Fibroblast of skin of abdomen (primary cell): Measurements from ENCODE around the gene CALHM5. TPM values are rescaled to one million over a fixed set of nuclear protein-coding genes. Genes with fewer than 3 reads are reported as not detected.
"Not testable (repeated sequence)": the region's sequence is repeated elsewhere in the genome, so short reads cannot be mapped to it uniquely, and the experiment has no call there.

Experiments
- DNase-seq: peaks from one replicate; pipeline ENCODE4 v3.0.0-alpha.2; 2013
- polyA plus RNA-seq, 2 experiments: library from polyadenylated mRNA; unstranded; fragments of 120-200 nt; gene quantifications; one replicate each; pipeline ENCODE4 v1.2.1, GENCODE V29; 2013; ENCODE audit not compliant: insufficient read length in 2 of 2

Gene CALHM5, protein sequence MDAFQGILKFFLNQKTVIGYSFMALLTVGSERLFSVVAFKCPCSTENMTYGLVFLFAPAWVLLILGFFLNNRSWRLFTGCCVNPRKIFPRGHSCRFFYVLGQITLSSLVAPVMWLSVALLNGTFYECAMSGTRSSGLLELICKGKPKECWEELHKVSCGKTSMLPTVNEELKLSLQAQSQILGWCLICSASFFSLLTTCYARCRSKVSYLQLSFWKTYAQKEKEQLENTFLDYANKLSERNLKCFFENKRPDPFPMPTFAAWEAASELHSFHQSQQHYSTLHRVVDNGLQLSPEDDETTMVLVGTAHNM
- 3.6 TPM for polyA plus RNA-seq (2013, experiment 1 of 2; ENCODE audit: insufficient read length)
- 3.6 TPM for polyA plus RNA-seq (2013, experiment 2 of 2; ENCODE audit: insufficient read length)

DNA sequence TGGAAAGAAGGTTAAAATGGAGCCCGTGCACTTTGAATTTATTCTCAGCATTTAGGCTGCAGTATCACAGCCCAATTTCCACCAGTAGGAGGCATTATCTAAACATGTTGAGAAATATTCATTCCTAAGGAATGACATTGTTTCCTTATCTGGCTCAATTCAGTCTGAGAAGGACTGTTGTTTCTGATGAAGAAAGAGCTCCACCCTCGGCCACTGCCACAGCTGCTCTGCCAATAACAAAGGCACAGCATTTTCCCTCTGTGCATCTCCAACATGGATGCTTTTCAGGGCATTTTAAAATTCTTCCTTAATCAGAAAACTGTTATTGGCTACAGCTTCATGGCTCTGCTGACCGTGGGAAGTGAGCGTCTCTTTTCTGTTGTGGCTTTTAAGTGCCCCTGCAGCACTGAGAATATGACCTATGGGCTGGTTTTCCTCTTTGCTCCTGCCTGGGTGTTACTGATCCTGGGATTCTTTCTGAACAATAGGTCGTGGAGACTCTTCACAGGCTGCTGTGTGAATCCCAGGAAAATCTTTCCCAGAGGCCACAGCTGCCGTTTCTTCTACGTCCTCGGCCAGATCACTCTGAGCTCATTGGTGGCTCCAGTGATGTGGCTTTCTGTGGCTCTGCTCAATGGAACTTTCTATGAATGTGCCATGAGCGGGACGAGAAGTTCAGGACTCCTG lies at the start of gene CALHM5:
CALHM5 (plus strand) TSS at position 216 of the 687 bp plus-strand sequence; CDS start at position 274, 58 bp downstream.
- DNase-seq, result peak; percentile 84

DNA sequence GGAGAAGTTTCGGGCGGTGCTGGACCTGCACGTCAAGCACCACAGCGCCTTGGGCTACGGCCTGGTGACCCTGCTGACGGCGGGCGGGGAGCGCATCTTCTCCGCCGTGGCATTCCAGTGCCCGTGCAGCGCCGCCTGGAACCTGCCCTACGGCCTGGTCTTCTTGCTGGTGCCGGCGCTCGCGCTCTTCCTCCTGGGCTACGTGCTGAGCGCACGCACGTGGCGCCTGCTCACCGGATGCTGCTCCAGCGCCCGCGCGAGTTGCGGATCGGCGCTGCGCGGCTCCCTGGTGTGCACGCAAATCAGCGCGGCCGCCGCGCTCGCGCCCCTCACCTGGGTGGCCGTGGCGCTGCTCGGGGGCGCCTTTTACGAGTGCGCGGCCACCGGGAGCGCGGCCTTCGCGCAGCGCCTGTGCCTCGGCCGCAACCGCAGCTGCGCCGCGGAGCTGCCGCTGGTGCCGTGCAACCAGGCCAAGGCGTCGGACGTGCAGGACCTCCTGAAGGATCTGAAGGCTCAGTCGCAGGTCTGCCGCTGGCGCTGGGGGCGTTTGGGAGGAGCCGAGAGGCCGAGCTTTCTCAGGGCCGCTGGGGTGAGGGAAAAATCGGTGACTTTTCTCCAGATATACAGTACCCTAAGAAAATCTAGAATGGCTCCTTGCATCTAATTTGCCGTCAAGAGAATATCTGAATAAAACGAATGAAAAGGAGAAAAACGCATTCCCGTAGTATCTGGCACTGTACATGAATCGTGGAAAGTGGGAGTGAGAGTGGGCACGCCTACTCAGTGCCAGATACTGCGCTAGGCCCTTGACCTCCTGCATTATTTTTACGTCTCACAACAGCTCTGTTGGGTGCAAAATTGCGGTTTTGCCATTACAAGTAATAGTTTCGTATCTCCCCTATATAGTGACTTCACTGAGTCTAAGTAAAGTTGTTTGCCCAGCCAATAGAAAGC lies 49.2 kb upstream of the CALHM5 start:
- DNase-seq, result peak; percentile 70

DNA sequence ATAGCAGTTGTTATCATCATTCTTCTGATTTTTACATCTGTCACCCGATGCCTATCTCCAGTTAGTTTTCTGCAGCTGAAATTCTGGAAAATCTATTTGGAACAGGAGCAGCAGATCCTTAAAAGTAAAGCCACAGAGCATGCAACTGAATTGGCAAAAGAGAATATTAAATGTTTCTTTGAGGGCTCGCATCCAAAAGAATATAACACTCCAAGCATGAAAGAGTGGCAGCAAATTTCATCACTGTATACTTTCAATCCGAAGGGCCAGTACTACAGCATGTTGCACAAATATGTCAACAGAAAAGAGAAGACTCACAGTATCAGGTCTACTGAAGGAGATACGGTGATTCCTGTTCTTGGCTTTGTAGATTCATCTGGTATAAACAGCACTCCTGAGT lies 48.1 kb upstream of the CALHM5 start:
- DNase-seq, result no peak

DNA sequence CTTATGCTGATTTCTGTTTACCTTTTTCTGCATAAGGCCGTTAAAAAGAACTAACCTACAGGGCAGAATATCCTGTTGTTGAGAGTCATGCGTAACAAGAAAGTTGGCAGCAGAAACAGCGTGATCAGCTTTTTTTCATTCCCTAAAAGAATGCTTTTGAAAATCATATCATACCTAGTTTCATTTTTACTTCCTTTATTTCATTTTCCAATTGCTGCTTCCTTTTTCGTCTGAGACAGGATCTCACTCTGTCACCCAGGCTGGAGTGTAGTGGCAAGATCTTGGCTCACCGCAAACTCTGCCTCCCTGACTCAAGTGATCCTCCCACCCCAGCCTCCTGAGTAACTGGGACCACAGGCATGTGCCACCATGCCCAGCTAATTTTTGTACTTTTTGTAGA lies 46.2 kb upstream of the CALHM5 start:
- no peak for DNase-seq

DNA sequence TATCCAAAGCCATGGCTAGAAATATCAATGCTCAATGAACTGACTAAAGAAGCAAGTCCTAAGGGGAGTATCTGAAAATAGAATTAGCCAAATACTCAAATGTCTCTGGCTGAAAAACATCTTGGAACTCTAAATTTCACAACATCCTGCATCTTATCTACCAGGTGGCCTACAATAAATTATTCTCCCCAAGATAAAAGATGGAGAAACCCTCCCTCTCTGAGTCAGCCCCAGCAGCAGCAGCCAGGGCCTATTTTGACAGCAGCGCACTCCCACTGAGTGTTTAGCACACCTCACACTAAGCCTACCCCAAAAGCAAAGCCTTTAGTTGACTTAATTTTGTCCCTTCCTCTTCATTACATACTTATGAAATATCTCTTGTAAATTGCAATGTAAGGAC lies 44.3 kb upstream of the CALHM5 start:
- no peak for DNase-seq

DNA sequence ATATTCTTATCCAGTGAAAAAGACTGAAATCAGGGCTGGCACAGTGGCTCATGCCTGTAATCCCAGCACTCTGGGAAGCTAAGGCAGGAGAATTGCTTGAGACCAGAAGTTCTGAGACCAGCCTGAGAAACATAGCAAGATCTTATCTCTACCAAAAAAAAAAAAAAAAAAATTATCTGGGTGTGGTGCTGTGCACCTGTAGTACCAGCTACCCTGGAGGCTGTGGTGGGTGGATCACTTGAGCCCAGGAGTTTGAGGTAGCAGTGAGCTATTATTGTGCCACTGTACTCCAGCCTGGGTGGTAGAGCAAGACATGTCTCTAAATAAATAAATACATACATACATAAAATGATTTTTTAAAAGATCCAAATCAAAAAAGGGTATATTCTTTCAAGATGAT lies 43.9 kb upstream of the CALHM5 start:
- no peak for DNase-seq

DNA sequence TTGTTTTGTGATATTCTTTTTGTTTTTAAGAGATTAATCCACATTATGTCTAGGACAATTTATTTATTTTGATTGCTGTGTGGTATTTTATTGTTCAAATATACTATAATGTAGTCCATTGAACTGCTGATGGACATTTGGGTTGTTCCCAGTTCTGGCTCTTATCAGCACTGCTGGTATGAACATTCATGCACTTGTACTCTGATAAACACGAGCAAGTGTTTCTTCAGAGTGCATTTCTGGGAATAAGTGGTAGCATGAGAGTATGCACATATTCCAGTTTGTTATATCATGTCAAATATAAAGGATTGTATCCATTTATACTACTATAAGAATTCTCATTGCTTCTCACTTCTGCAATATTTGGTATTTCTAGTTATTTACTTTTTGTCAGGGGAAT lies 43.1 kb upstream of the CALHM5 start:
- DNase-seq, result no peak

DNA sequence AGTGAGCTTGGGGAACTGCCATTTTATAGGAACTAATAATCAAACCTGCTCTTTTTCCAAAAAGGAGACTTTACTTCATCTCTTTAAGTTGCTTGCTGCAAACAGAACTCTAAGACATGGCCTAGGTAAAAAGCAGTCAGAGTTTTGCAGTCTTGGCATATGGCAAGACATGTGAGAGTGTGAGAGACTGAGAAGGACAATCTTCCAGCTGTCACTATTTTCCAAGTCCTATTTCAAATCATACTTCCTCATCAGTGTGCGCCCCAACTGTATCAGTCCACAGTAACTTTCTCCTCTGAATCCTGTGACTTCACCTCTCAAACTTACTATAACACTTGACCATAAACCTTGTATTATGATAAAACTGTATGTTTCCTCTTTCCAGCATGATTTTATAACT lies 39.9 kb upstream of the CALHM5 start:
- DNase-seq, result no peak

DNA sequence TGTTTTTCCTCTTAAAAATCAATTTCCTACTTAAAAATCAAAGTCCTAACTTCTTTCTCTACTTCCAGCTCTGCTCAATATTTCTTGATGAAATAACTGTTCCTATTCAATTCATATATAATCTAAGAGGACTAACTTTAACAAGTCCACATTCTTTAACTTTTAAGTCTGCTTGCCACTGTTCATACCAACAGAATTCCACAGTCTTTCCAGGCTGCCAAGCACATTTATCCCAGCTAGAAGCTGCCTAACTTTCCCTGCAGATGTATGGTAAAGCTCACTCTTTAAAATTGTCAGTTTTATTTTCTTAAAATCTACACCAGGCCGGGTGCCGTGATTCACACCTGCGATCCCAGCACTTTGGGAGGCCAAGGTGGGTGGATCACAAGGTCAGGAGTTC lies 38.7 kb upstream of the CALHM5 start:
- peak; percentile 36 for DNase-seq

DNA sequence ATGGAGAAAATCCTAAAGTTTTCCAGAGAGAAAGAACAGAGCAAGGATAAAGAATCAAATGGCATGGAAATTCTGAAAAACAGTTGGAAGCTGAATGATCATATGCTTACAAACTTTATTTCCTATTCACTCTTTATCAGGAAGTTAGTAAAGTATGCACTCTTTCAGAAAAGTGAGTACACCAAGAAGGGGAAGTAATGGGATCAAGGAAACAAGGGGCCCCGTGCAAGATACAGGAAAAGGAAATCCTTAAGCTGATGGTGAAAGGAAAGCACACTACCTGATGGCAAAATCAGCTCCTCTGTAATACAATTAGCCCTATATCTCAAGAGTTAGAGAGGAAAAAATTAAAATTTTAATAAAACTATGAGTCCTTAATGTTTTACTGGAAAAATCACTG lies 36.3 kb upstream of the CALHM5 start:
- DNase-seq, result no peak

DNA sequence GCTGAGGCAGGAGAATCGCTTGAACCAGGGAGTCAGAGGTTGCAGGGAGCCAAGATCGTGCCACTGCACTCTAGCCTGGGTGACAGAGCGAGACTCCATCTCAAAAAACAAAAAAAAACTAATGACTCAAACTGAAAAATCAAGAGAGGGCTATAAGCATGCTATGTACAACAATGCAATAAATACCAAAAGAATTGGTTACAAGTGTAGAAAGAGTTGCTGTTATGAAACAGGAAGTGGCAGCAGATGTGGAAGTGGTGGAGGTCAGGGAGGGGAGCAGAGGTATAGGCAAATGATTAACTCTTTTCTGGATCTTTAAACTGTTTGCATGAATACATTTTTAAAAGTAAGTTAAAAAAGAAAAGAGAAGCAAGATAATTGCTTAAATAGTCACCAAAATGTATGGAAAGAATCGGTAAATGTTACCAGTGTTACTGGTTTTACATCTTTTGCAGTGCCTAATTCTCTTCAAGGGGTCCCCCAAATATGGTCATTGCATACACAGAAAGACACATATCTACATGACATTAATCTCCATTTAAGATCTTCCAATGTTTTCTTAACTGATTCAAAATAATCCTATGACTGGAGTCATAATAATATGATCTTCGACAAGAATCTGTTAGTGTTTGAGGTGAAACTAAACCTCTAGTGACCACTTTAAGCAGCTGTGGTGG lies 35.3 kb upstream of the CALHM5 start:
- DNase-seq, result peak; percentile 30

DNA sequence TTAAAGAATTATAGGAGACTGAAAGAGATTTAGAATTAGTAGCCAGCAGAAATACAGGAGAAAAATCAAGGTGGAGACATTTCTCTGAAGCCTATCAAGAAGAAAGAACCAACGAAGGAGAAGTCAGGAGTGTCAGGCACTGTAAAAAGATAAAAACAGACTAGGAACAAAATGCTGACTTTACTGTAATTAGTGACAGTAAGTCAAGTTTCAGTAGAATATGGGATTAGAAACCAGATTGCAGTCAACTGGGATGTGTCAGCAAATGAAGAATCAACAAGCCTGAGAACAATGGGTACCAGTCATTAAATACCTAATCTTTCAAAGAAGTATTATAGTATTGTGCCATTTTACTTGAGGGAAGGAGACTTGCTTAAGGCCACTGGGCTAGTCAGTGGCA lies 28.7 kb upstream of the CALHM5 start:
- DNase-seq, result no peak

DNA sequence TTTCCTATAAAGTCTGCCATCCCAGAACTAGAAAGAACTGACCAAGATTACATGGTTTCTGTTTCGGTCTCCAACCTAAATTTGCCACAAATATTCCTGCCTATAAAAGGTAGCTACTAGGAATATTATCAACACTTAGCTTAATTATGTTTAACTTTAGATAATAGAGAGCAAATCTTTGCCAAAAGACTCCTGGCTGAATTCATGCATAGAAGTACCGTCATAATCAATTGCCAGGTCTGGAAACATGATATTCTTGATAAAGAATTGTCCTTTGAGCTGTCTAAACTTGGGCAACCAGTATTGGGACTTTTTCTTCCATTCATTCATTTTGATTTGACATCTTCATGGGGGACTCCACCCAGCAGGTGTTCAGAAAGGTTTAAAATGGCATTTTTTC lies 27.8 kb upstream of the CALHM5 start:
- no peak for DNase-seq

DNA sequence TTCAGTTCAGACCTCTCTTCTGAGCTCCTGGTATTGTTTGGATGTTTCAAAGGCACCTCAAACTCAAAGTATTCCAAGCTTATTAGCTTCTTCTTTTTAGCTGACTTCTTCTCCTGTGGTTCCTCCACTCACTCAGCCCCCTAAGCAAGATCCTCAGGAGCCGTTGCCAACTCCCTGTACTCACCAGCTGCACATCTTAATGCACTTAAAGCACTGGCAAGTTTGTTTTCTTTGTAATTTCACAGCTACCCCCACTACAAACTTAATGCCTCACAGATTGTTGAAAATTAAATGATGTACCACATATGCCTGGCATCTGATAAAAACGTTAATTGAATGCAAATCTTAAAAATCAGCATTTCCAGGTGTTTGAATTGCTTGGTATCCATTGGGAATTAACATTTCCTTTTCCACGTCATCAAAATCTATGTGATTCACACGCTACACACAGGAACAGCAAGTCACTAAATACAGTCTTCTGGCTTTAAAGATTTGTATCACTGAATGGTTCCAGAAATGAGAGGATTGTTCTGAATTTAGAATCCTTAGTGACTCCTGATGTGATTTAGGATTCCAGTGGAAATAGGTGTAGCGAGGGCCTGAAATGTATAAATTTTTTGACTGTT lies 25.8 kb upstream of the CALHM5 start:
- peak; percentile 33 for DNase-seq

DNA sequence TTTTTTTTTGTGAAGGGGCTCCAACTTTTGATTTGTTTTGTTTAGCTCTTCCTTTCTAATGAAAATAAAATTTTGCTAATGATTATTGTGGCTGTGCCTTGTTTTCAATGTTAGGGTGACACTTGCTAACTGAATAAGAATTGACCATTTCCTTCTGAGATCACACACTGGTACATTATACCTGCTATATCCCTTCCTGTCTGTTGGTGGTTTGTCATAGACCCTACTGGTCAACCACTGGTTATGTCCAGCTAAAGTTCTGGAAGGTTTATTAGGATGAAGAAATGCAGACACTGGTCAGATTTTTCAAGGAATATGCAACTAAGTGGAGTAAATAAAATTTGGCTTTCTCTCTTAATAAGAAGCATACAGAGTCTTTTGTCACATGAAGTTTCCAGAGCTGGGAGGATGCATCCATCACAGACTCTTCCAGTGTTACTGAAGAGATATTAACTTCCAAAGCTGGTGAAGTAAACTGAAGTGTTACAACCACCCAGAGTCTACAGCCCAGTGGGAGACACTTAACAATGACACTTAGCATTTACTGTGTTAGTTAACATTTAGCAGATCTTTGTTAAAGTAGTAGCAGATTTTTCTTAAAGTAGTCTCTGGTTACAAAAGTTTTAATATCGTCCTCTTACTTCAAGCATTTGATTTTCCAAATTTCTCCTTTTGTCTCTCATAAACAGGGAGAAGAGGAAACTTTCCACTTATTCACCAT lies 19.7 kb upstream of the CALHM5 start:
- no peak for DNase-seq

DNA sequence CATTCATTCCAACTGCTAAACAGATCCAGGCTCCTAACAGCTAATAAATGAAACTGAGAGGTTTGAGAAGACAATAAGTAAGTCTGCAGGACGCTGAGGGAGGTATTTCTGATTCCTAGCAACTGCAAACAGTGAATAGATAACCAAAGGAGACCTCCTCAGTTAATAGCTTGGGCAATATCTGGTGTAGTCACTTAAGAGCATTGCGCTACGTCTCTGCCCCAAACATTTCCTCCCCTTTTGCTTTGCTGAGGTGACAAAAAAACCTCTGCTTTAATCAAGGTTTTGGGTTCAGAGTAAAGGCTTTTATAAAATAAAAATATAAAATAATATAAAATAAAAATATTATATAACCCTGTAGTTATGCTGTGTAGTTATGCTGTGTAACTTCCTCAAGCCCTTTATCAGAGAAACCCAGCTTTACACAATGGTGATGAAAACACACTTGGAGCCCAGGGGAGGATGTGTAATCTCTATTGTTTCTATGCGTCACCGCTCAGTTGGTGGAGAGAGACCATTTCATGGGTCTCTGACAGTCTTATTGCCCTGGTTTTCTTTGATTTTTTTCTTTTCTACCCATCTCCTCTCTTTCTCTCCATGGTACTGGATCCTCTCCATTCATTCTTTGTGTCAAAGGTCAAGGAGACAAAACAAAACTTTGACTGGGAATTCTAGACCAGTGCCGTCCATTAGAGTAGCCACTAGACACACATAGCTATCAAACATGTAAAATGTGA lies 18.9 kb upstream of the CALHM5 start:
- DNase-seq, result no peak

DNA sequence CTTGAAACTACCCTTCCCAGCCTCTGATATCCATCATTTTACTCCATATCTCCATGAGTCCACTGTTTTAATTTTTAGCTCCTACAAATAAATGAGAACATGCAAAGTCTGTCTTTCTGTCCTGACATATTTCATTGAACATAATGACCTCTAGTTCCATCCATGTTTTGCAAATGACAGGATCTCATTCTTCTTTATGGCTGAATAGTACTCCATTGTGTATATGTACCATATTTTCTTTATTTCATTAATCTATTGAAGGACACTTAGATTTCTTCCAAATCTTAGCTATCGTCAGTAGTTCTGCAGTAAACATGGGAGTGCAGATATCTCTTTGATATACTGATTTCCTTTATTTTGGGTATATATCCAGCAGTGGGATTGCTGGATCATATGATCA lies 16.3 kb upstream of the CALHM5 start:
- not testable (repeated sequence) for DNase-seq

DNA sequence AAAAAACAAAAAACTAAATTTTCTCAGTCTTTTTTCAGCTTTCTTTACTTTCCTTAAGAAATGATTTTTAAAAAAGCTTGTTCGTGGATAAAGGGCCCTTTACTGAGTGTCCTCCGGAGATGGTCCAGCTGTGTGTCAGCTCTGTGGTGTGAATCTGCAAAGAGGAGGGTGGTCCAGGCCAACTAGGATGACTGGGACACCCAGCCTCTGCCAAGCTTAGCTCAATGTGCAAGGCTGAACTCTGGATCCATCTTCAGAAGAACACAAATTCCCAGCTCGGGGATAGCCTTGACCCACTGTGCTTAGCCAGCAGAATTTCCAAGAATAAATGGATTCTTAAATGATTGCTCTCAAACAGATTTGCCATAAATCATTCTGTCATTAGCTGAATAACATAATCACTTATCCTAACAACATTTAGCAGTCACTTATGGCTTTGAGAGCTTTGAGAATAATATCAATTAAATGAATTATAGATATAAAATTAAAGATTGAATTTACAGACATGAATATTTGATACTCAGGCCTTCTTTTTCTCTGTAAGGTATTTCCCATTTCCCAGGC lies 14.2 kb upstream of the CALHM5 start:
- no peak for DNase-seq

DNA sequence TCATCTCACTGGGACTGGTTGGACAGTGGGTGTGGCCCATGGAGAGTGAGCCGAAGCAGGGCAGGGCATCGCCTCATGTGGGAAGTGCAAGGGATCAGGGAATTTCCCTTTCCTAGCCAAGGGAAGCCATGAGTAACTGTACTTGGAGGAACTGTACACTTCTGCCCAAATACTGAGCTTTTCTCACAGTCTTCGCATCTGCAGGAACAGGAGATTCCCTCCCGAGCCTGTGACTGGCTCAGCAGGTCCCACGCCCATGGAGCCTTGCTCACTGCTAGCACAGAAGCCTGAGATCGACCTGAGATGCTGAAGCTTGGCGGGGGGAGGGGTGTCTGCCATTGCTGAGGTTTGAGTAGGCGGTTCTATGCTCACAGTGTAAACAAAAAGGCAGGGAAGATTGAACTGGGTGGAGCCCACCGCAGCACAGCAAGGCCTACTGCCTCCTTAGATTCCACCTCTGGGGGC lies 10.4 kb upstream of the CALHM5 start:
- DNase-seq, result no peak

DNA sequence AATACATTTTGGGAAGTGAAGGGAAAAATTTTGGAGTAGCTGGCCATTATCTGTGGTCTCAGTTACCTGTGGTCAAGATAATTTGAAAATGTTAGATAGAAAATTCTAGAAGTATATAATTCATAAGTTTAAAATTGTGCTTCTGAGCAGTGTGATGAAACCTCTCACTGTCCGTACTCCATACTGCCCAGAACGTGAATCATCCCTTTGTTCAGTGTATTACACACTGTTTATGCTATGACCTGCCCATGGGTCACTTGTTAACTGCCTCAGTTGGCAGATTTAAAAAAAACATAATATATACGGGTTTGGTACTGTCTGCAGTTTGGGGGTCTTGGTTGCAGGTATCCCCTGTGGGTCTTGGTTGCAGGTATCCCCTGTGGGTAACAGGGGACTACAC lies 4.1 kb upstream of the CALHM5 start:
- DNase-seq, result no peak
